PFSK-1 (cell line): ENCODE results near the gene NUPR2. TPM values are rescaled to one million over a fixed set of nuclear protein-coding genes. Genes with fewer than 3 reads are reported as not detected.

Experiments used
- FOXP2 ChIP-seq: optimal IDR thresholded peaks from 2 replicates; pipeline ENCODE3; 2011; ENCODE audit warnings: borderline replicate concordance, control low read depth, inconsistent platforms; ENCODE audit not compliant: insufficient read depth; ENCODE audit errors: extremely low read length, extremely low read depth
- POLR2AphosphoS5 ChIP-seq: IDR thresholded peaks from 2 replicates; pipeline ENCODE4 v1.6.1; 2012; ENCODE audit warnings: low read depth, mild to moderate bottlenecking, control low read depth, low read length, moderate library complexity
- REST ChIP-seq, 2 experiments: IDR thresholded peaks; 2 replicates each; pipeline versions ENCODE4 v1.6.1 to v1.8.0; 2011 to 2012; ENCODE audit warnings: low read depth in 2 of 2, low read length in 2 of 2, control low read depth in 1 of 2, inconsistent platforms in 1 of 2, mild to moderate bottlenecking in 1 of 2, moderate library complexity in 1 of 2; ENCODE audit not compliant: insufficient read depth in 1 of 2
- SIN3A ChIP-seq: IDR thresholded peaks from 2 replicates; pipeline ENCODE4 v1.6.1; 2012; ENCODE audit warnings: mild to moderate bottlenecking, low read length, moderate library complexity, borderline replicate concordance; ENCODE audit not compliant: insufficient read depth
- TAF1 ChIP-seq: IDR thresholded peaks from 2 replicates; pipeline ENCODE4 v1.6.1; 2012; ENCODE audit warnings: low read length, control low read depth, borderline replicate concordance; ENCODE audit not compliant: insufficient read depth
- polyA plus RNA-seq: library from polyadenylated mRNA; unstranded; fragments of >200 nt; gene quantifications from one replicate; pipeline ENCODE4 v1.2.1, GENCODE V29; 2012; ENCODE audit warnings: low read depth, missing spikeins; ENCODE audit not compliant: insufficient read length

NUPR2 gene
- polyA plus RNA-seq, result not detected

- TF ChIP-seq POLR2AphosphoS5 (no peak), SIN3A (no peak), TAF1 (no peak), FOXP2 (no peak), REST (IDR thresholded peaks at IDR 0.05; ENCODE audit: insufficient read depth in 1 of 2, low read depth in 2 of 2, low read length in 2 of 2) (no peak)
These were observed at the start of gene NUPR2 for GRCh38 chr7:56115852-56116538. Gene NUPR2 (minus strand): TSS chr7:56116417. CDS start chr7:56116314, 103 bp downstream.

GRCh38 chr7:56157238-56157790 is 41.1 kb upstream of the NUPR2 start:
- TF ChIP-seq TAF1 (no peak), POLR2AphosphoS5 (no peak), SIN3A (no peak), FOXP2 (no peak), REST (IDR thresholded peaks at IDR 0.05; ENCODE audit: insufficient read depth in 1 of 2, low read depth in 2 of 2, low read length in 2 of 2) (no peak)

GRCh38 chr7:56127241-56127975 is 11.2 kb upstream of the NUPR2 start:
- TF ChIP-seq SIN3A (no peak), POLR2AphosphoS5 (no peak), TAF1 (no peak), REST (IDR thresholded peaks at IDR 0.05; ENCODE audit: insufficient read depth in 1 of 2, low read depth in 2 of 2, low read length in 2 of 2) (no peak), FOXP2 (no peak)

- TF ChIP-seq SIN3A (no peak), POLR2AphosphoS5 (no peak), FOXP2 (no peak), REST (IDR thresholded peaks at IDR 0.05; ENCODE audit: insufficient read depth in 1 of 2, low read depth in 2 of 2, low read length in 2 of 2) (no peak), TAF1 (no peak)
These were observed 9.6 kb upstream of the NUPR2 start for GRCh38 chr7:56125831-56126230.
